ENCODE results near the gene SLK.

Gene SLK

GRCh38 chr10:104033966-104034365 is 67.0 kb downstream of the SLK start:
- DNase-seq (ENCODE audit: low read depth), result no peak

GRCh38 chr10:104034401-104035193 is 67.7 kb downstream of the SLK start:
- DNase-seq (ENCODE audit: low read depth), result no peak

GRCh38 chr10:104035194-104036068 is 68.5 kb downstream of the SLK start:
- no peak for DNase-seq (ENCODE audit: low read depth)

- no peak for DNase-seq (ENCODE audit: low read depth)
These were observed 69.1 kb downstream of the SLK start for GRCh38 chr10:104036069-104036384.

- DNase-seq (ENCODE audit: low read depth), result no peak
These were observed 69.7 kb downstream of the SLK start for GRCh38 chr10:104036518-104037260.

- no peak for DNase-seq (ENCODE audit: low read depth)
These were observed 70.5 kb downstream of the SLK start for GRCh38 chr10:104037261-104037951.

- no peak for DNase-seq (ENCODE audit: low read depth)
These were observed 71.6 kb downstream of the SLK start for GRCh38 chr10:104038537-104038936.

- DNase-seq (ENCODE audit: low read depth), result no peak
These were observed 72.2 kb downstream of the SLK start for GRCh38 chr10:104038958-104039752.

GRCh38 chr10:104040382-104040781 is 73.4 kb downstream of the SLK start:
- DNase-seq (ENCODE audit: low read depth), result no peak

- no peak for DNase-seq (ENCODE audit: low read depth)
These were observed 74.2 kb downstream of the SLK start for GRCh38 chr10:104040862-104041789.

GRCh38 chr10:104041891-104042535 is 75.1 kb downstream of the SLK start:
- no peak for DNase-seq (ENCODE audit: low read depth)

- no peak for DNase-seq (ENCODE audit: low read depth)
These were observed 76.4 kb downstream of the SLK start for GRCh38 chr10:104043185-104043830.

- no peak for DNase-seq (ENCODE audit: low read depth)
These were observed 76.9 kb downstream of the SLK start for GRCh38 chr10:104043854-104044253.

GRCh38 chr10:104045151-104046089 is 78.5 kb downstream of the SLK start:
- no peak for DNase-seq (ENCODE audit: low read depth)

- DNase-seq (ENCODE audit: low read depth), result no peak
These were observed 79.7 kb downstream of the SLK start for GRCh38 chr10:104046651-104047050.

- DNase-seq (ENCODE audit: low read depth), result no peak
These were observed 82.7 kb downstream of the SLK start for GRCh38 chr10:104049504-104050250.

- no peak for DNase-seq (ENCODE audit: low read depth)
These were observed 85.5 kb downstream of the SLK start for GRCh38 chr10:104052431-104052830.

All from activated T-cell treated with anti-CD3 and anti-CD28 coated beads for 48 hours (primary cell).